ENCODE measurements around the gene FZD2.
"Not testable (repeated sequence)": the region's sequence is repeated elsewhere in the genome, so short reads cannot be mapped to it uniquely, and the experiment has no call there.

FZD2 gene

DNA sequence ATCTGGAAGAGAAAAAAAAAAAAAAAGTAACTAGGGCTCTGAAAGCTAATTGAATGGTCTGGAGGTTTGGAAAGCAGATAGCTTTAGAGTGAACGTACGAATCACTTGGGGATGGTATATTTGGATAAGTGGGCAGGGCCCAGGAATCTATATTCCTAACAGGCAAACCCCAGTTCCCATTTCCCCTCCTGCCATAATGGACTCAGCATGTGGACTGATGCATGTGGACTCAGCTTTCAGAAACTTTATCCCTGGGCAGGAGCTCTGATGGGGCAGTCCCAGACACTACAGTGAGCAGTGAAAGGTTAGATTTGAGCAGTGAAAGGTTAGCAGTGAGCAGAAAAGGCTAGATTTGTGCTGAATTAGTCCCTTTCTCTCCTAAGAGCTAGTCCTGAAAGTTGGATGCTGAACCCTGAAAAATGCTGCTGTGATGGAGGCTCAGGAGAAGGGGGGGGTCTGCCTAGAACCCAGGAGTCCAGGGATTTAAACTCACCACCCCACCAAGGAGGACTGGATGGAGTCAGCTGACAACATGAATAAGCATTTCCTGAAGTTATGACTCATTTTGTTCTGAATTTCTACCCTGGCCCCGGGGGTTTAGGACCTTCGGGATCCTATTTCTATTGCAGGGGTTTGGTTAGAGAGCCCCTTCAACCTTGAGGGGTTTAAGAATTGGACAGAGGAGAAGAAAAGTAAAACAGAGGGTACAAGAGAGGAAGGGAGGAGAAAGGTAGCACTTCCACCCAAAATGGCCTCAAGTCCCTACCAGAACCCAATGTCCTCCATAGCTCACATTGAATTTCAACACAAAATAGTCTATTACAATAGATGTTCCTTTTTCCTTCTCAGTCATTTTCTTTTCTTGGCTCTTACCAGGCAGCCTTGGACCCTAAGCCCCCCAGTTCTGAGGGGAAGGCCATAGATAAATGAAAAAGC is 10.3 kb upstream of the FZD2 start:
- DNase-seq, result no peak

DNA sequence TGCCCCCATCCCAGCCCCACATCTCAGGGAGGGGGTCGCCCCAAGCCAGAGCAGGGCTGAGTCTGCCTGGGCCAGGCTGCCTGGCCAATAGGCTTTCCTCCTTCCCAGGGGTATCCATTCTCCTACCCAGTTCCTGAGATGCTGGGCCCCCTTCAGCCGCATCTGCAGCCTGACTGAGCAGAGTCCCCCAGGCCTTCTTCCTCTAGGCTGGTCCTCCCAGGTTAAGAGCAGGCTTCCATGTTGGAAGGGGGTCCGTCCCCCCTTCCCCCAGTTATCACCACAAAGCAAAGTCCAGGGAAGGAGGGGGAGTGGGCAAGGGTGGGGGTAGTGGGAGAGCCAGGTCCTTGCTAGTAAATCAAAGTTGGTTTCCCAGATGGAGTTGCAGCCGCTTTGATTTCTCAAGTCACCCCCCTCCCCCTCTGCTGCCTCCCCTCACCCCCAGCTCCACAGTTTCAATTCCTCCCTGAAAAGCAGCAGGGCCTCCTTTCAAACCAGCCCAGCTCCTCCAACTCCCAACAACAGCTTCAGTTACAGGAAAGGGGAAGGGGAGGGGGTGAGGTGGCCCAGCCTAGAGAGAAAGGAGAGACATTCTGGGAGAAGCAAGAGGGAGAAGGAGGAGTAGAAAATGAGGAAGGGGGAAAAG is 9.5 kb upstream of the FZD2 start:
- DNase-seq, result no peak

GRCh38 chr17:44548376-44549230 is 8.7 kb upstream of the FZD2 start:
- DNase-seq, result no peak

- DNase-seq, result no peak
These were observed 7.6 kb upstream of the FZD2 start for GRCh38 chr17:44549686-44550085.

- DNase-seq, result no peak
These were observed 4.9 kb upstream of the FZD2 start for GRCh38 chr17:44552361-44552760.

DNA sequence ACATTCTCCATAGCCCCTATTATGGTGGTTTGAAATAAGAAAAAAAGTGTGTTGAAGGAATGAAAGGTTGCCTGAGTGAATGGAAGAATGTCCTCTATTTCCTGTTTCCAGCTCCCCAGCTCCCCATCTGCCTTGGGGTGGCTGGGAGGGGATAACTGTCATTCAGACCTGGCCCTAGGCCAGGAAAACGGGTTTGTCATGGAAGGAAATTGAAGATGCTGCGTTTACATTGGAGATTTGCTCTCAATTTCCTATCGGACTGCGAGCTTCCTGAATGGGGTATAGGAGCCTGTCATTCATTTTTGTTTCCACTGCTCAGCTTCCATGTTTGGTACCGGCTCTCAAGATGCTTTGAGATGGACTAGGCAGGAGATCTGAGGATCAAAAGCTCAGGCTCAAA is 2.2 kb upstream of the FZD2 start:
- no peak for DNase-seq

- peak; percentile 23 for DNase-seq
These were observed 985 bp upstream of the FZD2 start for GRCh38 chr17:44556166-44556831.

DNA sequence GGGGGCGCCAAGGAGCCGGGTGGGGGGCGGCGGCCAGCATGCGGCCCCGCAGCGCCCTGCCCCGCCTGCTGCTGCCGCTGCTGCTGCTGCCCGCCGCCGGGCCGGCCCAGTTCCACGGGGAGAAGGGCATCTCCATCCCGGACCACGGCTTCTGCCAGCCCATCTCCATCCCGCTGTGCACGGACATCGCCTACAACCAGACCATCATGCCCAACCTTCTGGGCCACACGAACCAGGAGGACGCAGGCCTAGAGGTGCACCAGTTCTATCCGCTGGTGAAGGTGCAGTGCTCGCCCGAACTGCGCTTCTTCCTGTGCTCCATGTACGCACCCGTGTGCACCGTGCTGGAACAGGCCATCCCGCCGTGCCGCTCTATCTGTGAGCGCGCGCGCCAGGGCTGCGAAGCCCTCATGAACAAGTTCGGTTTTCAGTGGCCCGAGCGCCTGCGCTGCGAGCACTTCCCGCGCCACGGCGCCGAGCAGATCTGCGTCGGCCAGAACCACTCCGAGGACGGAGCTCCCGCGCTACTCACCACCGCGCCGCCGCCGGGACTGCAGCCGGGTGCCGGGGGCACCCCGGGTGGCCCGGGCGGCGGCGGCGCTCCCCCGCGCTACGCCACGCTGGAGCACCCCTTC is 484 bp downstream of the FZD2 start:
- DNase-seq, result peak; percentile 26

DNA sequence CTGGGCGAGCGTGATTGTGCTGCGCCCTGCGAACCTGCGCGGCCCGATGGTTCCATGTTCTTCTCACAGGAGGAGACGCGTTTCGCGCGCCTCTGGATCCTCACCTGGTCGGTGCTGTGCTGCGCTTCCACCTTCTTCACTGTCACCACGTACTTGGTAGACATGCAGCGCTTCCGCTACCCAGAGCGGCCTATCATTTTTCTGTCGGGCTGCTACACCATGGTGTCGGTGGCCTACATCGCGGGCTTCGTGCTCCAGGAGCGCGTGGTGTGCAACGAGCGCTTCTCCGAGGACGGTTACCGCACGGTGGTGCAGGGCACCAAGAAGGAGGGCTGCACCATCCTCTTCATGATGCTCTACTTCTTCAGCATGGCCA is 1.0 kb downstream of the FZD2 start:
- no peak for DNase-seq

- no peak for DNase-seq
These were observed 1.7 kb downstream of the FZD2 start for GRCh38 chr17:44558710-44559633.

DNA sequence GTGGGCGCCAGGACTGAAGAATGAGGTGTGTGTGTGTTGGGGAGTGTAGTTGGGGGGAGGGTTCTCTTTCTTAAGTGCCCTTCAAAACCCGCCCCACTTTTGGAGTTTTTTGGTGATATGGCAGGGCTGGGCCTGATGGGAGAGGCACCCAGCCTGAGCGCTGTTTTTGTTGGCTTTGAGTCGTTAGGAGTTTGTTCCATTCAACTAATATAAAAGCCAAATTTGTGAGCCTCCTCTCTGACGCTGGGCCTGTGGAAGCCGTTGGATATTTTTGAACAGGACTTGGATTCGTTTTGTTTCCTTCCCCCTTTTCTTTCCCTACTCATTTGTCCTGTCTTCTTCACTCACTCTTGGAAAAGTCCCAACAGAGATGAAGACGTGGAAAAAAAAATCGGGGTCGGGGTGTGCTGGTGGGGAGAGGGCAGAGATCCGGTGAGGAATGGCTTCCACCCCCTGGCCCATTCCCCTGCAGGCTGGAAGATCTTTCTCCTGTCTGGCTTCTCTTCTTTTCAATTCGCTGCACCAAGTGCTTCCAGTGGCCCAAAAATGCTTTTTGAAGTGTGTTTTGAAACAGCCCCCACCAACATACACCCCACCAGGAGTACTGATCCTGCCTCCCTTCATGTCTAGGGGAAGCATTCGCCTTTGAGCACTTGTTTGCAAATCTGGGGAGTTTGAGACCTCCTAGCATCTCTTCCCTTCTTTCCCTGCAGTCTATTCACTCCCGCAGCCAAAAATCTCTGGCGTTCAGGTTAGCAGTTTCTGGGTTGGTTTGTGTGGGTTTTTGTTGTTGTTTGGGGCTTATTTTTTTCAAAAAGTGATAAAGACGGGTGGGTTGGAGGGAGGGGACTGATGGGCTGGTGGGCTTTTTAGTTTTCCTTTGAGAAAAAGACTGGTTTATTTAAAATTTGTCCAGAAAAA is 2.6 kb downstream of the FZD2 start:
- DNase-seq, result no peak

DNA sequence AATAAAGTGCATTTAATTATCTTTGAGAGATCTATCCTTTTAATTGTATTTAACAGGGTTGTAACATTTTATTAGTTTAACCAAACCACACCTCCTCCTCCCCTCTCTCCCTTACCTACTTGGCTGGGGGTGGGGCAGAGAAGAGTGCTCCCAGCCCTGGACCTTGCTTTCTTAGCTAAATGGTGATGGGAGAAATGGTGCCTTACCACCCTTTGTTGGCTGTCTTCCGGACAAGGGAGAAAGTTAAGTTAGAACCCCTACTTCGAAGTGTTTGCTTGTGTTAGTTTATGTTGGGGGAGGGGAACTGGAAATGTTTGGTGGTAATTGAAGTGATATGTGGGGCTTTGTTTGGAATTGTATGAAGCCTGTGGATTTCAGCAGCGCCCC is 3.9 kb downstream of the FZD2 start:
- DNase-seq, result no peak

- no peak for DNase-seq
These were observed 7.1 kb downstream of the FZD2 start for GRCh38 chr17:44564429-44564828.

- DNase-seq, result no peak
These were observed 8.7 kb downstream of the FZD2 start for GRCh38 chr17:44565866-44566443.

- not testable (repeated sequence) for DNase-seq
These were observed 11.1 kb downstream of the FZD2 start for GRCh38 chr17:44568311-44568944.

DNA sequence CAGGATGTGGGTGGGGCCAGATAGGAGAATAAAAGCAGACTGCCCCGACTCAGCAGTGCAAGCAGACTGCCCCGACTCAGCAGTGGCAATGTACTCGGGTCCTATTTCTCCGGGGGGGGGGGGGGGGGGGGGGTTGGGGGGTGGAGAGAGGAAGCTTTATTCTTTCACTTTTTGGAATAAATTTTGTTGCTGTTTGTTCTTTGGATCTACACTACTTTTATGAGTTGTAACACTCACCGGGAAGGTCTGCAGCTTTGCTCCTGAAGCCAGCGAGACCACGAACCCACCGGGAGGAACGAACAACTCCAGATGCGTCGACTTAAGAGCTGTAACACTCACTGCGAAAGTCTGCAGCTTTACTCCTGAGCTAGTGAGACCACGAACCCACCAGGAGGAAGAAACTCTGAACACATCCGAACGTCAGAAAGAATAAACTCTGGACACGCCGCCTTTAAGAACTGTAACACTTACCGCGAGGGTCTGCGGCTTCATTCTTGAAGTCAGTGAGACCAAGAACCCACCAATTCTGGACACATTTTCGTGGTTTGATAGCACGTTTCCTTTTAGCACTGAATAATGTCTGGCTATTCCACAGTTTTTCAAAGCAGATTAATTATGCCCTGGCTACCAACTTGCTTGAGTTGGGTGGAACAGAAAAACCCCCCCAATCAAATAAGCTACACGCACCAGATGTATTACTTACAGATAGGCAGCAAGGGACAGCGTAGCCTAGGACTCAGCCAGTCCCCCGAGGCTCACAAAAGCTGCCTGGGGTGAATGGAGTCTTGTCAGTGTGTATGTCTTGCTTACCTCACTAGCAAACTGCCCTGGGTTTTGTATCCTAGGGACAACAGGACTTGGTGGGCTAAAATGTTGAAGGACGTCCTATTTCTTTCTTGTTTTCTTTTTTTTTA is 11.9 kb downstream of the FZD2 start:
- no peak for DNase-seq

DNA sequence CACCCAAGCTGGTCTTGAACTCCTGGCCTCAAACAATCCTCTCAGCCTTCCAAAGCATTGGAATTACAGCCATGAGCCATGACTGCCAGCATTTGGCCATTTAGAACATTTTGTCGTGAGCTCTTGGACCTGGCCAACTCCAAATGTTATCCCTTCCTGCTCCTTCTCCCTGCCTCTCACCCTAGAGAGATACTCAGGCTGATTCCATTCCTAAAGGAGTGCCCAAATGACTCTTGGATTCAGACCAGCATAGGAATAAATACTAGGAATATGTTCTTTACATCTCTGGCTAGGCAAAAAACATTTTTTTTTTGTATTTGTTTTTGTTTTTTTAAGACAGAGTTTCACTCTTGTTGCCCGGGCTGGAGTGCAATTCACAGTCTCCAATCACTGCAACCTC is 15.5 kb downstream of the FZD2 start:
- DNase-seq, result no peak

GRCh38 chr17:44575403-44575802 is 18.1 kb downstream of the FZD2 start:
- no peak for DNase-seq

Data from activated CD4-positive, alpha-beta T cell treated with anti-CD3 and anti-CD28 coated beads, Interleukin-2, Interleukin-6, amounts not matched to agents 100 ng/mL and 50 ng/mL, durations not matched to agents 16 hours and 8 hours (primary cell).